Measurements from ENCODE around the gene MOV10L1.

GRCh38 chr22:50144005-50144614 lies 54.3 kb downstream of the MOV10L1 start:
- TF ChIP-seq, protein P1, sequence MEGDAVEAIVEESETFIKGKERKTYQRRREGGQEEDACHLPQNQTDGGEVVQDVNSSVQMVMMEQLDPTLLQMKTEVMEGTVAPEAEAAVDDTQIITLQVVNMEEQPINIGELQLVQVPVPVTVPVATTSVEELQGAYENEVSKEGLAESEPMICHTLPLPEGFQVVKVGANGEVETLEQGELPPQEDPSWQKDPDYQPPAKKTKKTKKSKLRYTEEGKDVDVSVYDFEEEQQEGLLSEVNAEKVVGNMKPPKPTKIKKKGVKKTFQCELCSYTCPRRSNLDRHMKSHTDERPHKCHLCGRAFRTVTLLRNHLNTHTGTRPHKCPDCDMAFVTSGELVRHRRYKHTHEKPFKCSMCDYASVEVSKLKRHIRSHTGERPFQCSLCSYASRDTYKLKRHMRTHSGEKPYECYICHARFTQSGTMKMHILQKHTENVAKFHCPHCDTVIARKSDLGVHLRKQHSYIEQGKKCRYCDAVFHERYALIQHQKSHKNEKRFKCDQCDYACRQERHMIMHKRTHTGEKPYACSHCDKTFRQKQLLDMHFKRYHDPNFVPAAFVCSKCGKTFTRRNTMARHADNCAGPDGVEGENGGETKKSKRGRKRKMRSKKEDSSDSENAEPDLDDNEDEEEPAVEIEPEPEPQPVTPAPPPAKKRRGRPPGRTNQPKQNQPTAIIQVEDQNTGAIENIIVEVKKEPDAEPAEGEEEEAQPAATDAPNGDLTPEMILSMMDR (IDR thresholded peaks at IDR 0.05) = no peak
- no peak for TF ChIP-seq POLR2A (IDR thresholded peaks at IDR 0.05)

Data from lower leg skin (tissue), 3 donors.